ENCODE data around the gene BBS7. TPM values are rescaled to one million over a fixed set of nuclear protein-coding genes. Genes with fewer than 3 reads are reported as not detected.
A peak's percentile ranks its signal among the peaks of the same experiment; 100 is the strongest.

Gene BBS7
- total RNA-seq, 1 experiment from 2014 or later: 26.2 TPM

GRCh38 chr4:121823505-121824170 is 46.6 kb downstream of the BBS7 start, which contains the start of gene CCNA2:
TSS of gene CCNA2 (minus strand) at chr4:121823883. CDS start at chr4:121823628, 255 bp downstream.
- no CpG with 5 or more reads among the region's 63 CpGs for WGBS (ENCODE audit: extremely low coverage, insufficient read length, low lambda C conversion rate)
- Mint-ChIP-seq H3K27ac (peak within 1 kb of the TSS; percentile 90 to 98 (median 94)), H3K27me3 (ENCODE audit: low read depth) (no peaks in the 10 kb centered on the region), H3K4me1 (peaks cover 8 to 14% of the 10 kb centered on the region in 2 experiments), H3K36me3 (ENCODE audit: insufficient read depth in 1 of 3, low read depth in 3 of 3) (peaks cover 26 to 36% (median 35%) of the 10 kb centered on the region in 3 experiments), H3K9me3 (no peaks in the 10 kb centered on the region), H3K4me3 (peak within 1 kb of the TSS; percentile 99 to 100)
- Histone ChIP-seq H2BK5ac (ENCODE audit: insufficient read length, low read length) (no peak within 1 kb of the TSS), H3K4me1 (ENCODE audit: insufficient read depth, low read length) (no peaks in the 10 kb centered on the region), H2BK120ac (ENCODE audit: low read depth, low read length, poor library complexity, severe bottlenecking) (no peak within 1 kb of the TSS), H3K4me2 (ENCODE audit: insufficient read depth, insufficient read length, low read length) (peak within 1 kb of the TSS; percentile 64), H3K27me3 (ENCODE audit: insufficient read depth, low read length) (no peaks in the 10 kb centered on the region), H4K20me1 (ENCODE audit: control insufficient read depth, insufficient read depth, insufficient read length) (no peaks in the 10 kb centered on the region), H3K14ac (ENCODE audit: insufficient read depth, low read length) (peak within 1 kb of the TSS; percentile 89), H3K23me2 (ENCODE audit: insufficient read length, low read depth, low read length, poor library complexity, severe bottlenecking) (peaks cover 8% of the 10 kb centered on the region), H2BK15ac (ENCODE audit: low read depth, low read length) (no peak within 1 kb of the TSS), H3K4ac (ENCODE audit: low read depth, low read length) (no peak within 1 kb of the TSS; the same call in 1 of the 2 replicates), H4K8ac (replicated peaks; ENCODE audit: insufficient read length, low read depth, low read length) (no peak within 1 kb of the TSS), H3K23ac (ENCODE audit: insufficient read length, low read depth, low read length) (no peak within 1 kb of the TSS), H3K27ac (ENCODE audit: insufficient read length, low read depth, low read length) (no peak within 1 kb of the TSS), H3K18ac (ENCODE audit: insufficient read length, low read depth, low read length) (peak within 1 kb of the TSS; percentile 89), H3K79me2 (ENCODE audit: insufficient read depth, low read length) (peaks cover 8% of the 10 kb centered on the region; the same call in 1 of the 2 replicates), H2BK12ac (ENCODE audit: insufficient read length, low read depth, low read length) (no peak within 1 kb of the TSS), H3T11ph (ENCODE audit: low read length) (no peak within 1 kb of the TSS), H3K79me1 (ENCODE audit: insufficient read depth, low read depth, low read length, poor library complexity, severe bottlenecking) (peaks cover 4% of the 10 kb centered on the region), H3K56ac (ENCODE audit: insufficient read length, low read depth, low read length) (no peak within 1 kb of the TSS), H2AK5ac (ENCODE audit: insufficient read length, low read length) (no peak within 1 kb of the TSS), H2BK20ac (ENCODE audit: low read depth, low read length, poor library complexity, severe bottlenecking) (no peak within 1 kb of the TSS), H3K9ac (ENCODE audit: extremely low read depth, insufficient read length, low read length) (peak within 1 kb of the TSS; percentile 82), H3K9me3 (ENCODE audit: control insufficient read depth, low read depth, low read length) (no peaks in the 10 kb centered on the region), H4K5ac (ENCODE audit: insufficient read length, low read depth, low read length) (no peak within 1 kb of the TSS), H4K91ac (ENCODE audit: insufficient read length, low read depth, low read length) (no peak within 1 kb of the TSS), H2AFZ (ENCODE audit: low read length) (peak within 1 kb of the TSS; percentile 79)
- no peak for TF ChIP-seq CTCF (conservative IDR thresholded peaks at IDR 0.05)
- peak; percentile 98 for DNase-seq
